ENCODE measurements around the gene SPG21.

- TF ChIP-seq, protein P1, sequence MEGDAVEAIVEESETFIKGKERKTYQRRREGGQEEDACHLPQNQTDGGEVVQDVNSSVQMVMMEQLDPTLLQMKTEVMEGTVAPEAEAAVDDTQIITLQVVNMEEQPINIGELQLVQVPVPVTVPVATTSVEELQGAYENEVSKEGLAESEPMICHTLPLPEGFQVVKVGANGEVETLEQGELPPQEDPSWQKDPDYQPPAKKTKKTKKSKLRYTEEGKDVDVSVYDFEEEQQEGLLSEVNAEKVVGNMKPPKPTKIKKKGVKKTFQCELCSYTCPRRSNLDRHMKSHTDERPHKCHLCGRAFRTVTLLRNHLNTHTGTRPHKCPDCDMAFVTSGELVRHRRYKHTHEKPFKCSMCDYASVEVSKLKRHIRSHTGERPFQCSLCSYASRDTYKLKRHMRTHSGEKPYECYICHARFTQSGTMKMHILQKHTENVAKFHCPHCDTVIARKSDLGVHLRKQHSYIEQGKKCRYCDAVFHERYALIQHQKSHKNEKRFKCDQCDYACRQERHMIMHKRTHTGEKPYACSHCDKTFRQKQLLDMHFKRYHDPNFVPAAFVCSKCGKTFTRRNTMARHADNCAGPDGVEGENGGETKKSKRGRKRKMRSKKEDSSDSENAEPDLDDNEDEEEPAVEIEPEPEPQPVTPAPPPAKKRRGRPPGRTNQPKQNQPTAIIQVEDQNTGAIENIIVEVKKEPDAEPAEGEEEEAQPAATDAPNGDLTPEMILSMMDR (IDR thresholded peaks at IDR 0.05) = no peak
- no peak for TF ChIP-seq POLR2A (IDR thresholded peaks at IDR 0.05)
These were observed 17.2 kb upstream of the SPG21 start for GRCh38 chr15:65006876-65007275.
